GM18870 (cell line): ENCODE measurements around the gene TTF2.
A peak's percentile ranks its signal among the peaks of the same experiment; 100 is the strongest.
"Not testable (repeated sequence)": the region's sequence is repeated elsewhere in the genome, so short reads cannot be mapped to it uniquely, and the experiment has no call there.

Experiments used
- ATAC-seq: cut with Tn5 transposase; IDR thresholded peaks from one replicate; pipeline ENCODE4 v1.9.1; 2021; ENCODE audit warnings: moderate library complexity; ENCODE audit not compliant: unreplicated experiment

The TTF2 gene

DNA sequence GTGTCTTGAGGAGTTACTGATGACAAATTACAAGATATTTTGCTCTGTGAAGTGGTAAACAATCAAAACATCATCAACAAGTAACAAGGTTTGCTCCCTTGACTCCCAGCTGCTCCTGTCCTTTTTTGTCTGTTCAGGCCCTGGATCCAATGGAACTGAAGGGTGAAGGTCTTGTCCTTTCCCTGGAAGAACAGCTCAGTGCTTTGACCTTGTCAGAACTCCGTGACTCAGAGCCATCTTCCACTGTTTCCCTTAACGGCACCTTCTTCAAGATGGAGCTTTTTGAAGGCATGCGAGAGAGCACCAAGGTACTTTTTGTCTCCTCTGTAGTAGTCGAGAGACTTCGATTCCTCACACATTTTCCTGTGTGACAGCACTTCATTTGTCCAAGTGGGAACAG lies 32.5 kb downstream of the TTF2 start:
- ATAC-seq, result no peak

DNA sequence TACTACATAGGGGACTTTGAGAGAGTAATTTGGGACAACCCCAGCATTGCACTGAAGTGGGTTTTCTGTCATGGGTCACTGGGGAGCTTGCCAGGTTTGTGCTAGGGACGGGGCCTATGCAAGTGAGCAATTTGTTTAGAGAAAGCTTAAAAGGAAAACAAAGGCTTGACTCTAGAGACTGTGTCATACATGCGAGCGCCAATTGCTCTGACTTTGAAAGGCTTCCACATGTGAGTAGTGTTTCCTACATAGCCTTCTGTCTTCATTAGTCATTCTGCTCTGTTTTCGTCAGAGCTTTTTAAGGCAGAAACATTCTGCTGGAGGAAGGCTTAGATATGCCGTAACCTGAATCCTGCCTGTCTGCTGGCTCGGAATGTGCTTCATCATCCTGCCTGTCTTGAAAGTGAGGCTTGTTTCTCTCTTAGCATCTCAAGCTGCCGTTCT lies 33.0 kb downstream of the TTF2 start:
- ATAC-seq, result no peak

DNA sequence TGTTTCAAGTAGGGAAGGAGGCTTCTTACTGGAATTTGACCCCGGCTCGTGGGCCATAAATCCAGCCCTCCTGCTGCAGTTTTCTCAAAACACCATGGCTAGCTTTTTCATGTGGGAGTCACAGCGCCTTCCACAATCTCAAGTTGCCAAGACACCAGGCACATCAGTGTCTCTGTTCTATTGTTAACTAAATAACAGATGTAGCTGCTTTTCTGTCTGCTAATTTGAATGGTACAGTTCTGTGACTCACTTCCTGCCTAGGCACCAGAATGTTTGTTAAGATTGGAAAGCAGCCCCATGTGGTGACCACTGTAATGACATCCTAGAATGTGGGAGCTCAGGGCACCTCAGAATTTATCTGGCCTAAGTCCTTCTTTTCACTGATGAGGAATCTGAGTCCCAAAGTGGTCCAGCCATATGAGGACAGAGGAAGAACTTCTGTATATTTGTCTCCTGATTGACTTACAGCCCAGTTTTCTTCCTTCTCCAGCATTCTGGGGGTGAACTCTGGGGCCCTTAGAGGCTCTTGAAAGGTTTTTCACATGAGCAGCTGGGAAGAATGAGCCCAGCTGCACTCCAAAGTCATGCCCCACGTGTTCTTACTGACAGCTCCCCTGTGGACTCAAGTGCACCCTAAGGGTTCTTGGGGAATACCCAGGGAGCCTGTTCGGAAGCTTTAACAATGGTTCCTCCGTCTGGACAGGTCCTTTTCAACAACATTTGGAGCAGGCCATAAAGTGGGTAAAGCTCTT lies 33.9 kb downstream of the TTF2 start:
- peak; percentile 53 for ATAC-seq

DNA sequence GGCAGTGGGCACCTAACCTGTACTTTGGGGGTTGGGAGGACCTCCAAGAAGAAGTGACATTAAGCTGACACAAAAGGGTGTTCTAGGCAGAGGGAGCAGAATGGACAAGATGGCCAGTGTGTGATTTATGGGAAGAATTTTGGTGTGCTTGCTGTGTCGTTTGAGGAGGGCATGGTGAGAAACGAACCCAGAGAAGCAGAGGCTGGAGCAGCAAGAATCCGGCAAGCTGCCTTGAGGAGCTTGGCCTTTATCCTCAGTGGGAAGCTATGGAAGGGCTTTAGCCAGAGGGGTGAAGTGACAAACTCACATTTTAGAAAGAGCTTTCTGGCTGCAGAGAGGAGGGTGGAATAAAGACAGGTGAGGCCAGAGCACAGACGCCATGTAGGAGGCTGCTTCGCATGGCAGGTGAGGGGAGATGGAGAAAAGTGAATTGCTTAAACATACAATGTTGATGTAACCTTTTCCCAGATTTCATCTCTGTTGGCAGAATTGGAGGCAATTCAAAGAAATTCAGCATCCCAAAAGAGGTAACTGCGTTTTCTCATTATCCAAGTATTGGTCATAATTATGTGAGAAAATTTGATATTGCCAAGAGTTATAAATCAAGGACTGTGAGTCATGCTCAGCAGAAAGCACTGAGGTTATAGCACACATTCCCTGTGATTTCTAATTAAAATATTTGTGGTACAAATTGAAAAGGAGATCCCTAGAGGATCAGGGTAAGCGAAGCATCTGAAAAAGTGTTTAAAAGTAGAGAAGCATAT lies 34.9 kb downstream of the TTF2 start:
- no peak for ATAC-seq

DNA sequence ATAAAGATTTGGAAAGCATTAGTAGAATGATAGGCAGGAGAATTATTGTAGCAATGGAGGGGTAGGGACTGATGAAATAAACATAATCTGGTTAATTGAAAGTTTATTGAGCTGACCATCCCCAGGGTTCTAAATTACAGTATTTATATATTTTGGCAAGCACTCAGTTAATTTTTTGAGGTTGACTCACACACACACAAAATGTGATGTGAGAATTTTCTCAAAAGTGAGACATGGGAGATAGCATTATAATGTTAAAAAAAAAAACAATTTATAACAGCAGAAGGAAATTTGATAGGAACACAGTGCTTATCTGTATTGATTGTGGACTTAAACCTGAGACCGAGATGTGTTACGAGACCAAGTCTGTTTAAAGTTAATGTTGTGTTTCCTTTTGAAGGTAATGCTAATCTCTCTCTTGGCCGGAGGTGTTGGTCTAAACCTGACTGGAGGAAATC lies 36.9 kb downstream of the TTF2 start:
- no peak for ATAC-seq

DNA sequence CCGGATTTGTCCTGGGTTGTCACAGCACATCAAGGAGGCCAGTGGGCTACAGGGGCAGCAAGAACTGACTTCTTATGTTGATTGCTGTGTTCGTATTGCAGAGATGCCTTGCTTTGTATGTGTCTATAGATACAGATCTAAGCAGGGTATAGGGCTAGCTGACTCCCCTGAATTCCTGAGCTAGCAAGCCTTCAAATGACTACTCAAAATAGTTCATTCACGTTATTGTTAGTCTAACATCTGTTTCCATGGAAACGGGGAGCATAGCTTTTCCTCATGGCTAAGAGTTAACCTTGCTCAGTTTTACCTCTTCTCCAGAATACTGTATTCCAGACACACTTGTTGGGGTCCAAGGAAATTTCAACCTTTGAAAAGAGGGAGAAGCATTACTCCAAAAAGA lies 37.3 kb downstream of the TTF2 start:
- no peak for ATAC-seq

DNA sequence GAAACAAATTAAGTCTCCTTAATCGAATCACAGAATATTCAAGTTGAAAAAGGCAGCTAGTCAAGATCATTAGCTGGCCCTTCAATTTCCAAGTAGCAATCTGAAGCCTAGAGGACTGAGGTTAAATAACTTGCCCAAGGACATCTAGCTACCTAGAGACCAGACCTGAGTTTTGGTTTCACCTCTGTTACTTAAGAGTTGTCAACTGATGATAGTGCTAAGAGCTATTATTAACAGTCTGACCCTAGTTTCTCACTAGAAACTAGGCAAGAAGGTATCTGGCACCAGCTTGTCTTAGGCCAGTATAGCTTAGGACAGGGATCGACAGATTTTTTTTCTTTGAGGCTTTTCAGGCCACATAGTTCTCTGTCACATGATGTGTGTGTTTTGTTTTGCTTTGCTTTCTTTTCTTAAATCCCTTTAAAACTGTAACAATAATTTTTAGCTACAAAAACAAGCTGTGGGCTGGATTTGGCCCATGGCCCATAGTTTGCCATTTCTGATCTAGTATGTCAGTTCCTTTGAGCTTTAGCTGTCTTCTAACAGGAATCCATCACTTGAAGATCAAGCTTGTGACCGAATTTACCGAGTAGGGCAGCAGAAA lies 38.3 kb downstream of the TTF2 start:
- ATAC-seq, result no peak

DNA sequence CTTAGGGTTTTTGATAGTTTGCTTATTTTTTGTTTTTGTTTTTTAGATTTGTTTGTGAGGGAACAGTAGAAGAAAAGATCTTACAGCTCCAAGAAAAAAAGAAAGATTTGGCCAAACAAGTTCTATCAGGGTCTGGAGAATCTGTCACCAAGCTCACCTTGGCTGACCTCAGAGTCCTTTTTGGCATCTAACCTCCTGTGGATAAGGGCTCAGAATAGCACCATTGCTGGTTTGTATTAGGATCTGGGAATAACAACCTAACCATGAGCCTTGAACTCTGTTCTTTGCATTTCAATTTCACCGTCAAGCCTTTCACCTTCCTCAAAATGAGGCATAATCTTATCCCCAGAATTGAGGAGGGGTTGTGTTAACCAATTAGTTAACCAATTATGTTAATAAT lies 41.2 kb downstream of the TTF2 start:
- ATAC-seq, result no peak

DNA sequence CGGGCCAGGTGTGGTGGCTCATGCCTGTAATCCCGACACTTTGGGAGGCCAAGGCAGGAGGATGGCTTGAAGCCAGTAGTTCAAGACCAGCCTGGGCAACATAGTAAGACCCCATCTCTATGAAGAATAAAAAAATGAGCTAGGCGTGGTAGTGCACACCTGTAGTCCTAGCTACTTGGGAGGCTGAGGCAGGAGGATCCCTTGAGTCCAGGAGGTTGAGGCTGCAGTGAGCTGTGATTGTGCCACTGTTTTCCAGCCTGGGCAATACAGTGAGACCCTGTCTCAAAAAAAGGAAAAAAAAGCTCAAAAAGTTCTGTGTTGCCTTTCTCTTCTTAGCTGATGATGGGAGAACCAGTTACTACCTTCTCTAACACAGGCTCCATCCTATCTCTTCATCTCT lies 41.7 kb downstream of the TTF2 start:
- ATAC-seq, result not testable (repeated sequence)

DNA sequence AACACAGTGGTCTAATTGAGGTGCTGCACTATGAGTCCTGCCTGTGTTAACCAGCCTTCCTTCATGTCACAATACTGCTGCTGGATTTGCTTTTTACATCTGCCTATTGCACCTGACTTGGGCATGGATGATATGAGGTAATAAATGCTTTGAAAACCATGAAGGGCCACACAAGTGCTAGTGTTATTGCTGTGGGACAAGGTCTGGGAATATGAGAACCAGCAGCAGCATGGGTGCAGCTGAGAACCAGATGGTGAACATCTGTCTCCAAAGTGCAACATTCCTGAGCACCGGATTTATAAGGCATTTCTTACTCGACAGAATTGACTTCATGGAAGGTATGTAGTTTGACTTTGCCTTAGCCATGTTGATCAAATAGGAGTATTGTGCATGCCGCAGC lies 44.9 kb downstream of the TTF2 start:
- no peak for ATAC-seq

DNA sequence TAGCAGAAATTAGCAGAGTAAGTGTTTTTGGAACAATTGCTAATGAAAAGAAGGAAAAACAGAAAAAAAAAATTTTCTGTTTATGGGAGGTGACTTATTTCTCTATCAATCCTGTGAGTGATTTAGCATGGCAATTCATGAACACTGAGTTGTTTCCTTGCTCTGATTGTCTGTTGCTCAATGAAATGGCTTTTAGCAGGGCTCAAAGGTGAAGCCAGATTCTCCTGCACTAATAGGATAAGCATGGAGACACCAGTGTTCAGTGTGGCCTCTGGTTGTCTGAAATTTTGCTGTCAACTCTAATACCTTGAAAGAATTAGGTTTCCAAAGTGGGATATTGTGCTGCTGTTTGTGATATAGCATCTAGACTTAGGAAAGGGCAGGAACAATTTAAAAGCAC lies 45.6 kb downstream of the TTF2 start:
- no peak for ATAC-seq

DNA sequence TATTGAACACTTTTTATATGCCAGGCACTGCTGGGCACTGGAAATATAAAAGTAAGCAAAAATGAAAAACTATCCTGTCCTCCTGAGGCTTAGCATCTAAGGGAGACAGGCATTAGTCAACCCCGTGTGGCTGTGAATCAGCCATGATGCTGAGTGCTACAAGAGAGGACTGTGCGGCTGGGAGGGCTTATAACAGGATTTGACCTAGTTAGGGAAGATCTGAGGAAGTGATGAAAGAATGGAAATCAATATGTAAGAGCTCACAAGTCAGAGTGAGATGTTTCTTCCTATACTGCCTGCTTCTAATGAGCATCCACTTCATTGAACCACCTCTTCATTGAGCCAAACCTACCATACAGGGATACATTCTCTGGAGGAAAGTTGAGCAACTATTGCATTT lies 46.4 kb downstream of the TTF2 start:
- no peak for ATAC-seq

DNA sequence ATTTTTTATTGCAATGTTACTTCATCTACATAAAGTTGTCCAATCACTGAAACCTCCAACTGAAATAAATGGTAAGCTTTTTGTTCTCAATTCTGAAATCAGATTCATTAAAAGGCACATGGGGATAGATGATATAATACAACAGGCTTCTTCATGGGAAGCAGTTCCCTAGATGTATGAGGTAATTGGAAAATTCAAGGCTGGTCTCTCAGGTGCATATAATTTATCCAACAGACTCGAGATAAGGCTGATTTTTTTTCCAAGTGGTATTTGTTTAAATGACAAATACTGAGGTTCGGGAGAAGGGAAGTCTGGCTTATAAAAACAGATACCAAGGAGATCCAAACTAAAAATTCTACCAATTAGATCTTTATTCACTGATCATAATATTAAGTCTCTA lies 47.2 kb downstream of the TTF2 start:
- ATAC-seq, result no peak

DNA sequence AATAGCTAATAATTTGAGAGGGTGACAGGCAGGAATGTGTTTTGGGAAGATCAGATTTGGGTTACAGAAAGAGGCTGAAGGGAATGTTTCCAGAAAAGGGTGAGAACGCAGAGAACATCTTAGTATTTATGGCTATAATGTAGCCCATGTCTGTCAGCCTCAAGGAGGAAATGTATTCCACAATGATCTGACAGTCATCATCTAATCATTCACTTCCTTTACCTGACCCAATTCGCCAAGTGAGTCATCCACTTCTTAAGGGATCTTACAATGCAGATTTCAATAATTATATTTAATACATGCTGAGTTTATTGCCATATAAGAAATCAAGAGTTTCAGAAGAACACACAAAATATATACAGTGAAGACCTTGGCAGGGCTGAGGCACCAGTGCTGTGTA lies 50.6 kb downstream of the TTF2 start:
- ATAC-seq, result no peak

DNA sequence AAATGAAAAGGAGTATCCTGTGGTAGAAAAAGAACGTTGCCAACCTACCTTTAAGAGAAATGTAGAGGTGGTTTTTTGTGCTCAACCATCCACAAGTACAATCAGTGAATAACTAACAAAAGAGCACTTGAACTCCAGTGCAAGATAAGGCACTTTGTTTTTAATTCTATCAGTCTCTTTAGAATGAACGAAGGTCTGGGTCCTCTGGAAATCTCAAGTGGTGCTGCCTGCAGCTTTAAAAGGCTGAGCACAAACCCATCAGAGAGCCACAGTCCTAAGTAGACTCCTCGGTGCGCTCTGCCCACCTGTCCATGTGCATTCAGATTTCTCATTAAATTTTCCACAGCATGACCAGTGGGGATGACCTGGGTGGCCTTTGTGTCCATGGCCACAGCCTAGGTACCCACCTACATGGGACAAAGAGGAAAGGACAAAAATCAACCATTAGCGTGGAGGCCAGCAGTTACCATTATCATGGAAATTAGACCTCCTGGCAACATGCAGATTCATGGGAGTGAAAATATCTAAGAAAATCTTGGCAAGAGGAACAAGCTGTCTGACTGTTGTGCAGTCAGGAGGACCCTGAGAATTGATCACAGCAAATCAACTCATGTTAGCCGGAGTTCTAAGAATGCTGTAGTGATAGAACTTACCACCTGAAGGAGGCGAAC lies 52.1 kb downstream of the TTF2 start:
- ATAC-seq, result no peak

DNA sequence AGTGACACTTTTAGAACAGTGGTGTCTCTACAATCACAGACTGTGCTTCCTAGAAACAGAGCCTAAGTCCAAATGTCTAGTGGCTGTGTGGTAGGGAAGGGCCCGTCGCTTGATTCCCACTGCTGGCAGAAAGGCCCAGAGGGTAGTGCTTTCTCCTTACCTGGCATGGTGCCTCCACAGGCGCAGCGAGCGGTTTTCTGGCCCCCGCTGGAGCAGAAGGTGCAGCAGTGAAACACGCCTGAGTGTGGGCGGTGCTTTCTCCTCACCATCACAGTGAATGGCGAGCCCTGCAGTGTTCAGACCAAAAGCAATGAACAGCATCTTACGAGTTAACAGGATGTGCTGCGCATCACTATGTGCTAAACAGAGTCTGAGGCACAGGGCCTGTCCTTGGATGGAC lies 53.1 kb downstream of the TTF2 start:
- no peak for ATAC-seq

DNA sequence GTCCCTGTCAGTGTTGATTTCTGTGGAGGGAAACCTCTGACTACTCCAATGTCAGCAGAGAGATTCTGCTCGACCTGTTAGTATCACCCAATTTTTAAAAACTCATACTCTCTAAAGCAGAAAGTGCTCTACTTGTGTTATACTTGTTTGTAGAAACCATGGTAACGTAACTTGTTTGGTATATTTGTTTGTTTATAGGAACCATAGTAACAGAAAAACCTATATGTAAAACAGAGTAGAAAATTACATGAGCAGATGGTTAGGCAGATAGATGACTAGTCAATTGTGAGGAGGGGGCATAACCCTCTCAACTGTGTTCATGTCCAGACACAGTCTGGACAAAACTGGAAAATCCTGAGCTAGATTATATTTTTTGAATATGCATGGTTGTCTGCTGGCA lies 54.8 kb downstream of the TTF2 start:
- no peak for ATAC-seq

DNA sequence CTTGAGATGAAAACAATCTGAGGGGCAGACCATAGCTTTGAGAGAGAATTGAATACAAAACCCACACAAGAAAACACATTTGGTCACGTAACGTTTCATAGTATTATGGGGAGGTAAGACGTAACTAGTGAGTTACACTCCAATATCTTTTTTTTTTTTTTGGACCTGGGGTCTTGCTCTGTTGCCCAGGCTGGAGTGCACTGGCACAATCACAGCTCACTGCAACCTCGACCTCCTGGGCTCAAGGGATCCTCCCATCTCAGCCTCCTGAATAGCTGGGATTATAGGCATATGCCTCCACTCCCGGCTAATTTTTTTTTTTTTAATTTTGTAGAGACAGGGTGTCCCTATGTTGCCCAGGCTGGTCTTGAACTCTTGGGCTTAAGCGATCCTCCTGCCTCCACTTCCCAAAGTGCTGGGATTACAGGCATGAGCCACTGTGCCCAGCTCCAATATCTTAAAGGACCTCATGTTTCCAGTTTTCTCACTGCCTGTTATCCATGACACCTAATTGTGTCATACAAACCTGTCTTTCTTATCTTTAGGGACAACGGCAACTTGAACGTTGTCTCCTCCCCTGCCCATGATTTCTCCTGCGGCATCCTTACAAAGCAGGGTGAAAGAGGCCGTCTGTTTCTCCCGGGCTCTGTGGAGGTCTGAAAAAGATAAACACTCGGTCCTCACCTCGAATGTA lies 56.1 kb downstream of the TTF2 start:
- no peak for ATAC-seq

DNA sequence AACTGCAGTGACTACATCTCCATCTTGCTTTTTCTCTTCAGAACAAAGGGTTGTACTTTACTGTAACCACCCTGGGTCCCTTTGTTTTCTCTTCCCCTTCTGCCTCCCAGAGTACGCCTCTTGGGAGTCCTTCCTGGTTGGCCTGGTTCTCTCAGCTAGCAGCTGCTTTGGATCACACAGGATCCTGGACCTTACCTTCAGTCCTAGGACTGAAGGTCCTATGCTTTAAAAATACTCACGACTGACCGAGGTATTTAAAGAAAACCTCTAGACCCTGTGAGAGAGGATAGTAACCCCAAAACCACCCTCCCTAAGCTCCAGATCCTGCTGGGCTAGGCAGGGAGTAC lies 56.6 kb downstream of the TTF2 start:
- ATAC-seq, result no peak

DNA sequence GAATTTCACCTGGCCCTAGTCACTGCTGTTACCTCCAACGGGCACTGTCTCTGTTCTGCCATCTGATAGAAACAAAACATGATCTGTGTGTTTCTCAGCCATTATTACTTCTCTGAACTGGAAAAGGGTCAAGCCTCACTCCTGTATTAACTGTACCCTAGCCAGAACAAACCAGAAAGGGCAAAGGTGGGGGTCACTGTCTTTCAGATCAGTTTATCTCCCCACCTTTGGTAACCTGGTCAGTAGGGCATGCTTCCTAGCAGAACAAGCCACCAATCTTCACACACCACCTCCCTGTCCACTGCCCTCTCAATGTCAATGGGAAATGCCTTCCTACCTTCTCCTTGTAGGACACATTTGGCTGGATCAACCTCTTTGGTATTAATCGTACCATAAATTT lies 57.6 kb downstream of the TTF2 start:
- ATAC-seq, result no peak

DNA sequence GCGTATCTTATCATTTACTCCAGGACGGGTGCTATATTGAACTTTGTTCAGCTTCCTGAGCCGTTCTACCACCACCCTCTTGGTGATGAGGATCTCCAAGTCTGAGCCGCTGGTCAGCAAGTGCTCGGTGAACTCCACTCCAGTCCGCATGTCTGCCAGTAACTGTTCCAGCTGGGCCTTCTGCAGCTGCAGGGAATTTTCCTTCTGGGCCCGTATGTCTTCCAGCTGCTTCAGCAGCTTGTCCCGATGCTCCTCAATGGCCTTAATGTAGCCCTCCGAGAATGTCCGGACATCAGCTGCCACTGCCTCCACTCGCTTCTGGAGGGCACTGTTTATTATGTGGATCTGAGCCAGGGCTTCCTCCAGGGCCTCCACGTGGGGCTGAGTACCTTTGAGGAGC lies 58.0 kb downstream of the TTF2 start:
- no peak for ATAC-seq
